Fibroblast of lung (primary cell): ENCODE data around the gene SAA1. TPM values are rescaled to one million over a fixed set of nuclear protein-coding genes. Genes with fewer than 3 reads are reported as not detected.

ENCODE experiments used
- DNase-seq, 2 donors: peaks; one replicate each; pipeline versions ENCODE4 v3.0.0 to v3.0.0-alpha.2; 2010; ENCODE audit warnings: low read depth in 2 of 2
- H2AFZ ChIP-seq: 2 replicates; pipeline ENCODE4 v1.5.1; 2012; ENCODE audit warnings: low read length, control low read depth, inconsistent platforms
- H3K27ac ChIP-seq: 2 replicates; pipeline ENCODE4 v1.5.1; 2011; ENCODE audit warnings: low read length, control low read depth; ENCODE audit not compliant: insufficient read depth
- H3K27me3 ChIP-seq: 2 replicates; pipeline ENCODE4 v1.5.1; 2011; ENCODE audit warnings: mild to moderate bottlenecking, low read length; ENCODE audit not compliant: control insufficient read depth, insufficient read depth
- H3K36me3 ChIP-seq: 2 replicates; pipeline ENCODE4 v1.5.1; 2011; ENCODE audit warnings: low read length; ENCODE audit not compliant: control insufficient read depth, insufficient read depth
- H3K4me1 ChIP-seq: 2 replicates; pipeline ENCODE4 v1.5.1; 2011; ENCODE audit warnings: low read length; ENCODE audit not compliant: control insufficient read depth, insufficient read depth; ENCODE audit errors: extremely low read depth
- H3K4me2 ChIP-seq: 2 replicates; pipeline ENCODE4 v1.5.1; 2011; ENCODE audit warnings: low read length, control low read depth; ENCODE audit not compliant: insufficient read depth; ENCODE audit errors: extremely low read depth
- H3K4me3 ChIP-seq, 4 experiments: fragments of 200-600 bp in 1 of 4; sonication (generic) in 1 of 4; replicated peaks in 1 of 4; 2 replicates each; pipeline ENCODE4 v1.5.1; 2011 to 2016; ENCODE audit warnings: low read length in 4 of 4, low read depth in 3 of 4, mild to moderate bottlenecking in 3 of 4, control low read depth in 2 of 4, inconsistent platforms in 1 of 4, mixed read lengths in 1 of 4; ENCODE audit not compliant: insufficient read depth in 1 of 4; ENCODE audit errors: control extremely low read depth in 1 of 4
- H3K79me2 ChIP-seq: 2 replicates; pipeline ENCODE4 v1.5.1; 2012; ENCODE audit warnings: mild to moderate bottlenecking, low read length, inconsistent platforms; ENCODE audit not compliant: control insufficient read depth, insufficient read depth
- H3K9ac ChIP-seq: 2 replicates; pipeline ENCODE4 v1.5.1; 2011; ENCODE audit warnings: mild to moderate bottlenecking, low read length, control low read depth; ENCODE audit not compliant: insufficient read depth
- H3K9me3 ChIP-seq: 2 replicates; pipeline ENCODE4 v1.5.1; 2012; ENCODE audit warnings: low read depth, low read length; ENCODE audit not compliant: control insufficient read depth, insufficient read depth
- H4K20me1 ChIP-seq: 2 replicates; pipeline ENCODE4 v1.5.1; 2011; ENCODE audit warnings: low read length; ENCODE audit not compliant: control insufficient read depth, insufficient read depth; ENCODE audit errors: extremely low read depth
- CTCF ChIP-seq, 2 donors: IDR thresholded peaks in 1 of 2; conservative IDR thresholded peaks in 1 of 2; 1 replicate in 1 of 2; 2 replicates in 1 of 2; pipeline ENCODE4 v1.5.1; 2011 to 2012; ENCODE audit warnings: low read length in 2 of 2, control low read depth in 1 of 2, inconsistent platforms in 1 of 2, low read depth in 1 of 2, mild to moderate bottlenecking in 1 of 2
- EZH2 ChIP-seq: IDR thresholded peaks from 2 replicates; pipeline ENCODE4 v1.5.1; 2012; ENCODE audit warnings: low read length, control low read depth, mild to moderate bottlenecking; ENCODE audit errors: missing control alignments
- polyA plus RNA-seq, 2 donors: library from polyadenylated mRNA; depleted of rRNA in 1 of 2; stranded (reverse) in 1 of 2; unstranded in 1 of 2; fragments of >200 nt; gene quantifications; 2 replicates each; pipeline ENCODE4 v1.2.1, GENCODE V29; 2011 to 2012; ENCODE audit warnings: missing spikeins in 1 of 2
- total RNA-seq: library from RNA; depleted of rRNA; stranded (reverse); fragments of >200 nt; gene quantifications from 2 replicates; pipeline ENCODE4 v1.2.1, GENCODE V29; 2014

The SAA1 gene
- total and polyA plus RNA-seq, 2 donors (not counting 1 experiment from before 2014, with no cell fraction given), result not detected

- peaks cover 2% of the 10 kb centered on the region for H3K36me3 ChIP-seq
These were observed 42.2 kb downstream of the SAA1 start for GRCh38 chr11:18308242-18308641.

GRCh38 chr11:18309691-18310090 is 43.6 kb downstream of the SAA1 start:
- H3K36me3 ChIP-seq, result peaks cover 2% of the 10 kb centered on the region
- H3K79me2 ChIP-seq, result no peaks in the 10 kb centered on the region
- no peak overlapping the region for H2AFZ ChIP-seq
- no peak for DNase-seq
- no peaks in the 10 kb centered on the region for H3K4me1 ChIP-seq
- no peaks in the 10 kb centered on the region for H3K27me3 ChIP-seq
- no peak overlapping the region for H3K4me2 ChIP-seq
- H3K27ac ChIP-seq, result no peak overlapping the region
- H3K9ac ChIP-seq, result no peak overlapping the region
- H4K20me1 ChIP-seq, result no peaks in the 10 kb centered on the region
- H3K9me3 ChIP-seq, result no peaks in the 10 kb centered on the region
- TF ChIP-seq EZH2, result no peak
- TF ChIP-seq CTCF (conservative IDR thresholded peaks at IDR 0.05 in 1 of 2, IDR thresholded peaks at IDR 0.05 in 1 of 2; ENCODE audit: low read depth in 1 of 2, low read length in 2 of 2), result no peak
- no peak overlapping the region for H3K4me3 ChIP-seq

More at GRCh38 chr11:18308242-18308641, 42.2 kb downstream of the SAA1 start:
- Histone ChIP-seq H3K4me3 (no peak overlapping the region), H3K4me1 (no peaks in the 10 kb centered on the region), H3K9ac (no peak overlapping the region), H3K9me3 (no peaks in the 10 kb centered on the region), H3K4me2 (no peak overlapping the region), H2AFZ (no peak overlapping the region), H3K79me2 (no peaks in the 10 kb centered on the region), H3K27me3 (no peaks in the 10 kb centered on the region), H3K27ac (no peak overlapping the region), H4K20me1 (no peaks in the 10 kb centered on the region)
- DNase-seq, result no peak
- TF ChIP-seq EZH2, result no peak

- Histone ChIP-seq H3K79me2 (no peaks in the 10 kb centered on the region), H3K27me3 (no peaks in the 10 kb centered on the region), H3K4me1 (no peaks in the 10 kb centered on the region), H4K20me1 (no peaks in the 10 kb centered on the region), H2AFZ (no peak overlapping the region), H3K4me2 (no peak overlapping the region), H3K9ac (no peak overlapping the region), H3K9me3 (no peaks in the 10 kb centered on the region), H3K36me3 (peaks cover 2% of the 10 kb centered on the region), H3K4me3 (no peak overlapping the region), H3K27ac (no peak overlapping the region)
- peak in 1 of 2 donors; percentile 78 for DNase-seq
- TF ChIP-seq EZH2 (no peak), CTCF (conservative IDR thresholded peaks at IDR 0.05 in 1 of 2, IDR thresholded peaks at IDR 0.05 in 1 of 2; ENCODE audit: low read depth in 1 of 2, low read length in 2 of 2) (no peak)
These were observed 44.8 kb downstream of the SAA1 start for GRCh38 chr11:18310800-18311340.
